Upper lobe of right lung (tissue), 1 donor: ENCODE results near the gene CT55. TPM values are rescaled to one million over a fixed set of nuclear protein-coding genes. Genes with fewer than 3 reads are reported as not detected.
"Not testable (repeated sequence)": the region's sequence is repeated elsewhere in the genome, so short reads cannot be mapped to it uniquely, and the experiment has no call there.

Experiments
- ATAC-seq: fragments of 200-7000 bp; cut with Tn5 transposase; one replicate; pipeline ENCODE4 v1.9.1; 2020; ENCODE audit warnings: mild to moderate bottlenecking, moderate library complexity
- DNase-seq: peaks from one replicate; pipeline ENCODE4 v3.0.0-alpha.2; 2020
- H3K27ac ChIP-seq: fragments of 200-600 bp; one replicate; pipeline ENCODE4 v1.8.0; 2022
- H3K27me3 ChIP-seq: fragments of 200-600 bp; one replicate; pipeline ENCODE4 v1.8.0; 2022; ENCODE audit warnings: mild to moderate bottlenecking
- H3K36me3 ChIP-seq: fragments of 200-600 bp; one replicate; pipeline ENCODE4 v1.8.0; 2022
- H3K4me1 ChIP-seq: fragments of 200-600 bp; one replicate; pipeline ENCODE4 v1.8.0; 2022
- H3K4me3 ChIP-seq: fragments of 200-600 bp; one replicate; pipeline ENCODE4 v1.8.0; 2022; ENCODE audit warnings: mild to moderate bottlenecking
- H3K9me3 ChIP-seq: fragments of 200-600 bp; one replicate; pipeline ENCODE4 v1.8.0; 2022
- intact Hi-C: fragments of 100-400 bp; cut with DNase I; formaldehyde crosslinking; loops from one replicate; pipeline ENCODE4 v1.11.0; 2022
- total RNA-seq: library from RNA; stranded (reverse); fragmentation: NEBNext Ultra II Directional; extraction: Animal tissue kit (Norgen Biotek cat#: 25700); gene quantifications from one replicate; pipeline ENCODE4 v1.2.1, GENCODE V29; 2021
- TF ChIP-seq, protein P1 (sequence below): fragments of 200-600 bp; IDR thresholded peaks from one replicate; pipeline ENCODE4 v1.8.0; 2022; ENCODE audit warnings: antibody characterized with exemption
- donor health status: DM: no; HTN: yes; CAD: no; lungs with severe emphysema.

The CT55 gene
- total RNA-seq, 1 donor from 2014 or later, result not detected

DNA sequence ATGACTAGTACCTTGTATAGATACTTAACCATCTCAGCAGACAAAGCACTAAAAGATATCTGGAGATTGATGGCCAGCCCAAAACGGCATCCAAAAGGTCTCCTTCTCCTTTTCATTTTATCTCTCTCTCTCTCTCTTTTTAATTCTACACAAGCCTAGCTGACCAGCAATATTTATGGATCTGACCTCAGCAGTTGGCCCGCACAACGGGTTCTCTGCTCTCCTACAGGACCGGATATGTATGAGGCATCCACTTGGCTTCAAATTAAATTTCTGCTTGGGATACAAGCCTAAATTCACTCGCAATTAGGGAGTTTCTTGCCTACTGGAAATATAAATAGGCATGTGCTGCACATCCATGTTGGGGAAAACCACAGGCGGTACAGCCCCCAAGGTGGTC is 22.5 kb upstream of the CT55 start:
- H3K27me3 ChIP-seq, result no peaks in the 10 kb centered on the region
- H3K4me3 ChIP-seq, result no peak overlapping the region
- intact Hi-C loops, result no loop called here
- ATAC-seq (no peak), DNase-seq (no peak)
- H3K36me3 ChIP-seq, result no peaks in the 10 kb centered on the region
- no peaks in the 10 kb centered on the region for H3K4me1 ChIP-seq
- H3K9me3 ChIP-seq, result no peaks in the 10 kb centered on the region
- TF ChIP-seq, protein P1, sequence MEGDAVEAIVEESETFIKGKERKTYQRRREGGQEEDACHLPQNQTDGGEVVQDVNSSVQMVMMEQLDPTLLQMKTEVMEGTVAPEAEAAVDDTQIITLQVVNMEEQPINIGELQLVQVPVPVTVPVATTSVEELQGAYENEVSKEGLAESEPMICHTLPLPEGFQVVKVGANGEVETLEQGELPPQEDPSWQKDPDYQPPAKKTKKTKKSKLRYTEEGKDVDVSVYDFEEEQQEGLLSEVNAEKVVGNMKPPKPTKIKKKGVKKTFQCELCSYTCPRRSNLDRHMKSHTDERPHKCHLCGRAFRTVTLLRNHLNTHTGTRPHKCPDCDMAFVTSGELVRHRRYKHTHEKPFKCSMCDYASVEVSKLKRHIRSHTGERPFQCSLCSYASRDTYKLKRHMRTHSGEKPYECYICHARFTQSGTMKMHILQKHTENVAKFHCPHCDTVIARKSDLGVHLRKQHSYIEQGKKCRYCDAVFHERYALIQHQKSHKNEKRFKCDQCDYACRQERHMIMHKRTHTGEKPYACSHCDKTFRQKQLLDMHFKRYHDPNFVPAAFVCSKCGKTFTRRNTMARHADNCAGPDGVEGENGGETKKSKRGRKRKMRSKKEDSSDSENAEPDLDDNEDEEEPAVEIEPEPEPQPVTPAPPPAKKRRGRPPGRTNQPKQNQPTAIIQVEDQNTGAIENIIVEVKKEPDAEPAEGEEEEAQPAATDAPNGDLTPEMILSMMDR, result no peak
- no peak overlapping the region for H3K27ac ChIP-seq

DNA sequence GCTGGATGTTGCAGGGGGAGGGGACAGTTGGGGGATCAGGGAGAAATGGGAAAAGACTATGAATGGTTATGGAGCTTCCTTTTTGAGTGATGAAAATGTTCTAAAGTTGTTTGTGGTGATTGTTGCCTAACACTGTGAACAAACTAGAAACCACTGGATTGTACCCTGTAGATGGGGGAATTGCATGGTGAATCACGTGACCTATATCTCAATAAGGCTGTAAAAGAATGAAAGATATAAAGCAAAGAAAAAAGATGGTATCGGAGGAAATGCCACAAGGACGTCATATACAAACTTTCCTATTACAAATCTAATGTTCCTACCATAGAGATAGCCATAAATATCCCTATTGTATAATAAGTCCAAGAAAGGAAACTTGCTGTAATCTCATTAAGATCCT is 20.6 kb upstream of the CT55 start:
- H3K36me3 ChIP-seq, result no peaks in the 10 kb centered on the region
- H3K4me3 ChIP-seq, result no peak overlapping the region
- H3K27me3 ChIP-seq, result no peaks in the 10 kb centered on the region
- intact Hi-C loops, result no loop called here
- TF ChIP-seq, protein P1, result no peak
- no peak overlapping the region for H3K27ac ChIP-seq
- DNase-seq, result no peak
- no peaks in the 10 kb centered on the region for H3K9me3 ChIP-seq
- no peak for ATAC-seq
- no peaks in the 10 kb centered on the region for H3K4me1 ChIP-seq

DNA sequence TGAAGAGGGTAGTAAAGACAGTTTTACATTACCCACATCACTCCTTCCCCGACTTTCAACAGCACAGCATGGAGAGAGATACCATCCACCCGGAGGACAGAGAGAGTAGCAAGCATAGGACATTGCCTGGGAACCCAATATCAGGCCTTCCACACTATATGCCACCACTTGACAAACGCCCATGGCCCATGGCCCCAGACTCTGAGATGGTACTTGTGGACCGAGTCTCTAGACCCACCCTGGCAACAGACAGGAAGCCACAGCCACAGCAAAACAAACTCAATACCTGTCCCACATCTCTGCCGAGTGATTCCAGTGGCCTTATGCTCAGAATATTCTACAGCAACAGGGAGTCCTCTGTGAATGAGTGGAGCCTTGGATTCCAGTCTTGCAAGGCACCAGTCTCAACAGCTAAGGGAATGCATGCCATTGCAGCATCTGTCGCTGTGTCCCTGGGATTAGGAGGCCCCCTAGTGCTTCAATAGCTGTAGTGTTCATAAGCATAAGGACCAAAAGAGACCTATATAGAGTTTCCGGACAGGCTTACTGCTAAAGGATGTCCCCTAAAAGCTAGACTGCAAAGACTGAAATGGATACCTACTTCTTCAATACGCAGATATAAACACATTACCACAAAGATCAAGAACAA is 14.7 kb upstream of the CT55 start:
- intact Hi-C loops, result no loop called here
- Histone ChIP-seq H3K36me3 (no peaks in the 10 kb centered on the region), H3K27ac (no peak overlapping the region), H3K4me3 (no peak overlapping the region), H3K9me3 (no peaks in the 10 kb centered on the region), H3K4me1 (no peaks in the 10 kb centered on the region), H3K27me3 (no peaks in the 10 kb centered on the region)
- DNase-seq (no peak), ATAC-seq (peak; percentile 86)
- TF ChIP-seq, protein P1, result peak; percentile 41

DNA sequence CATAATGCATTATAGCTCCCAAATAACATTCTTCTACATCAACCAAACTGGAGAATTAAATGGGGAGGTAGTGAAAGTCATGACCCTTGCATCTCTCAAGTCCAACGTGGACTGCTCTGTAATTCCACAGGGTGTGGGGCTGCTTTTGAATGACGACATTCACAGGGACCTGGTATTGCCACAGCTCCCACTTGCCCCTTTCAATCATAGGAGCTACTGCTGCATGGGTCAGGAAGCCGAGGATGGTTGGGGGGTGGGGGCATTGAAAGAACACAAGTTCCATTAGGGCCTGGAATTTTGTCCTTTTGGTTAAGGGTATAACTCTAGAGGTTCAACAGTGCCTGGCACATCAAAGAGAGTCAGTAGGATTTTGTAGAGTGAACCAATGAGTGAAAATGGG is 7.4 kb upstream of the CT55 start:
- ATAC-seq (no peak), DNase-seq (no peak)
- Histone ChIP-seq H3K27ac (no peak overlapping the region), H3K4me1 (no peaks in the 10 kb centered on the region), H3K9me3 (no peaks in the 10 kb centered on the region), H3K4me3 (no peak overlapping the region), H3K27me3 (no peaks in the 10 kb centered on the region), H3K36me3 (no peaks in the 10 kb centered on the region)
- intact Hi-C loops, result no loop called here
- TF ChIP-seq, protein P1, result no peak

DNA sequence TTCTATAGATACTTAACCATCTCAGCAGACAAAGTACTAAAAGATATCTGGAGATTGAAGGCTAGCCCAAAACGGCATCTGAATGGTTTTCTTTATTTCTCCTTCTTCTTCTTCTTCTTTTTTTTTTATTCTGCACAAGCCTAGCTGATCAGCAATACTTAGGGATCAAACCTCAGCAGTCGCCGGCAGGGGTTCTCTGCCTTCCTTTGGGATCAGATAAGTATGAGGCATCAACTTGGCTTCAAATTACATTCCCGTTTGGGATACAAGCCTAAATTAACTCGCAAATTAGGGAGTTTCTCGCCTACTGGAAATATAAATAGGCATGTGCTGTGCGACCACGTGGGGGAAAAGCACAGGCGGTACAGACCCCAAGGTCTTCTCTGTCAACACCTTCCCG is 730 bp downstream of the CT55 start:
- H3K4me3 ChIP-seq, result no peak overlapping the region
- intact Hi-C loops, result no loop called here
- ATAC-seq (no peak), DNase-seq (no peak)
- H3K27me3 ChIP-seq, result no peaks in the 10 kb centered on the region
- no peaks in the 10 kb centered on the region for H3K9me3 ChIP-seq
- TF ChIP-seq, protein P1, result no peak
- H3K27ac ChIP-seq, result no peak overlapping the region
- no peaks in the 10 kb centered on the region for H3K4me1 ChIP-seq
- no peaks in the 10 kb centered on the region for H3K36me3 ChIP-seq

DNA sequence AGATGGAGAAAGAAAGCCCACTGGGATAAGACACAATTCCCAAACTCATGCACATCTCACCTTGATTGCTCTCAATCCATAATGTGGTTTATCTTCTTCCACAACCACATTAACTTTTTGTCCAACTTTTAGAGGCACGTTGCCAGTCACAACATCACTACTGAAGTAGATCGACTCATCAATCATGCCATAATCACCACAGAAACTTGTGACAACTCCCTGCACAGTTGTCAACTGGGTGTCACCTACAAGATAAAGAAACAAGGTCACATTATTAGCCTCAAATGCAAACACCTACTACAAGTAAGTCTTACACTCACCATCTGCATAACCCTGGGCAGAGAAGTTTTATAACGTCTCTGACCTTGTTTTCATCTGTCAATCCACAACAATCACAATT is 1.7 kb downstream of the CT55 start:
- ATAC-seq, H3K4me3 ChIP-seq, H3K27me3 ChIP-seq, intact Hi-C loops, H3K9me3 ChIP-seq, H3K36me3 ChIP-seq, DNase-seq, H3K27ac ChIP-seq, H3K4me1 ChIP-seq: not testable (repeated sequence)
